ENCODE data around the gene MMP10. TPM values are rescaled to one million over a fixed set of nuclear protein-coding genes. Genes with fewer than 3 reads are reported as not detected.

The MMP10 gene
- total and polyA plus RNA-seq, 4 donors: not detected

GRCh38 chr11:102798012-102798746, 17.8 kb upstream of the MMP10 start, which contains the start of gene MMP1:
MMP1 (minus strand) TSS chr11:102798160; CDS start chr11:102798092, 68 bp downstream.
- no peak for DNase-seq (ENCODE audit: low spot score)
- Histone ChIP-seq H3K9ac (ENCODE audit: low read depth in 1 of 2, low read length in 2 of 2) (no peak within 1 kb of the TSS), H3K9me3 (ENCODE audit: control insufficient read depth in 4 of 4, low read length in 3 of 4) (no peaks in the 10 kb centered on the region), H3K4me1 (ENCODE audit: control insufficient read depth in 4 of 4, insufficient read depth in 4 of 4, low read length in 3 of 4) (no peaks in the 10 kb centered on the region), H3K27ac (ENCODE audit: low read depth in 1 of 2, low read length in 2 of 2) (no peak within 1 kb of the TSS), H3K27me3 (ENCODE audit: control insufficient read depth in 4 of 4, insufficient read depth in 4 of 4, low read length in 3 of 4) (peaks cover 0 to 3% (median 0%) of the 10 kb centered on the region in 4 donors), H3K36me3 (ENCODE audit: control insufficient read depth in 4 of 4, insufficient read depth in 3 of 4, low read depth in 1 of 4, low read length in 3 of 4) (no peaks in the 10 kb centered on the region), H3K4me3 (ENCODE audit: low read depth in 1 of 3, low read length in 3 of 3) (no peak within 1 kb of the TSS)
- TF ChIP-seq YY1 (IDR thresholded peaks at IDR 0.05) (no peak), EGR1 (IDR thresholded peaks at IDR 0.05; ENCODE audit: low read depth in 2 of 2) (no peak), CTCF (IDR thresholded peaks at IDR 0.05; ENCODE audit: low read depth, low read length, missing input control) (no peak), RAD21 (IDR thresholded peaks at IDR 0.05) (no peak), GABPA (IDR thresholded peaks at IDR 0.05 in 1 of 2, conservative IDR thresholded peaks at IDR 0.05 in 1 of 2) (no peak), HNF4G (IDR thresholded peaks at IDR 0.05) (no peak), ATF3 (IDR thresholded peaks at IDR 0.05) (no peak), FOXA1 (IDR thresholded peaks at IDR 0.05) (no peak), RXRA (IDR thresholded peaks at IDR 0.05) (no peak), TAF1 (conservative IDR thresholded peaks at IDR 0.05) (no peak), NR2F2 (IDR thresholded peaks at IDR 0.05) (no peak), FOXA2 (IDR thresholded peaks at IDR 0.05) (no peak), SP1 (IDR thresholded peaks at IDR 0.05) (no peak), JUND (IDR thresholded peaks at IDR 0.05) (no peak)
- TF ChIP-seq, protein P1, sequence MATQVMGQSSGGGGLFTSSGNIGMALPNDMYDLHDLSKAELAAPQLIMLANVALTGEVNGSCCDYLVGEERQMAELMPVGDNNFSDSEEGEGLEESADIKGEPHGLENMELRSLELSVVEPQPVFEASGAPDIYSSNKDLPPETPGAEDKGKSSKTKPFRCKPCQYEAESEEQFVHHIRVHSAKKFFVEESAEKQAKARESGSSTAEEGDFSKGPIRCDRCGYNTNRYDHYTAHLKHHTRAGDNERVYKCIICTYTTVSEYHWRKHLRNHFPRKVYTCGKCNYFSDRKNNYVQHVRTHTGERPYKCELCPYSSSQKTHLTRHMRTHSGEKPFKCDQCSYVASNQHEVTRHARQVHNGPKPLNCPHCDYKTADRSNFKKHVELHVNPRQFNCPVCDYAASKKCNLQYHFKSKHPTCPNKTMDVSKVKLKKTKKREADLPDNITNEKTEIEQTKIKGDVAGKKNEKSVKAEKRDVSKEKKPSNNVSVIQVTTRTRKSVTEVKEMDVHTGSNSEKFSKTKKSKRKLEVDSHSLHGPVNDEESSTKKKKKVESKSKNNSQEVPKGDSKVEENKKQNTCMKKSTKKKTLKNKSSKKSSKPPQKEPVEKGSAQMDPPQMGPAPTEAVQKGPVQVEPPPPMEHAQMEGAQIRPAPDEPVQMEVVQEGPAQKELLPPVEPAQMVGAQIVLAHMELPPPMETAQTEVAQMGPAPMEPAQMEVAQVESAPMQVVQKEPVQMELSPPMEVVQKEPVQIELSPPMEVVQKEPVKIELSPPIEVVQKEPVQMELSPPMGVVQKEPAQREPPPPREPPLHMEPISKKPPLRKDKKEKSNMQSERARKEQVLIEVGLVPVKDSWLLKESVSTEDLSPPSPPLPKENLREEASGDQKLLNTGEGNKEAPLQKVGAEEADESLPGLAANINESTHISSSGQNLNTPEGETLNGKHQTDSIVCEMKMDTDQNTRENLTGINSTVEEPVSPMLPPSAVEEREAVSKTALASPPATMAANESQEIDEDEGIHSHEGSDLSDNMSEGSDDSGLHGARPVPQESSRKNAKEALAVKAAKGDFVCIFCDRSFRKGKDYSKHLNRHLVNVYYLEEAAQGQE (IDR thresholded peaks at IDR 0.05): no peak
- TF ChIP-seq, protein P2, sequence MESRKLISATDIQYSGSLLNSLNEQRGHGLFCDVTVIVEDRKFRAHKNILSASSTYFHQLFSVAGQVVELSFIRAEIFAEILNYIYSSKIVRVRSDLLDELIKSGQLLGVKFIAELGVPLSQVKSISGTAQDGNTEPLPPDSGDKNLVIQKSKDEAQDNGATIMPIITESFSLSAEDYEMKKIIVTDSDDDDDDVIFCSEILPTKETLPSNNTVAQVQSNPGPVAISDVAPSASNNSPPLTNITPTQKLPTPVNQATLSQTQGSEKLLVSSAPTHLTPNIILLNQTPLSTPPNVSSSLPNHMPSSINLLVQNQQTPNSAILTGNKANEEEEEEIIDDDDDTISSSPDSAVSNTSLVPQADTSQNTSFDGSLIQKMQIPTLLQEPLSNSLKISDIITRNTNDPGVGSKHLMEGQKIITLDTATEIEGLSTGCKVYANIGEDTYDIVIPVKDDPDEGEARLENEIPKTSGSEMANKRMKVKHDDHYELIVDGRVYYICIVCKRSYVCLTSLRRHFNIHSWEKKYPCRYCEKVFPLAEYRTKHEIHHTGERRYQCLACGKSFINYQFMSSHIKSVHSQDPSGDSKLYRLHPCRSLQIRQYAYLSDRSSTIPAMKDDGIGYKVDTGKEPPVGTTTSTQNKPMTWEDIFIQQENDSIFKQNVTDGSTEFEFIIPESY (IDR thresholded peaks at IDR 0.05): no peak
- WGBS: 83% methylated on average over 7 of the region's 7 CpGs

Data from liver (tissue), 9 donors.